Nephron progenitor cell (in vitro differentiated cells): ENCODE results near the gene NDUFS3.
A peak's percentile ranks its signal among the peaks of the same experiment; 100 is the strongest.

Experiments used
- DNase-seq: peaks from one replicate; pipeline ENCODE4 v3.0.0; 2021
- H3K27ac Mint-ChIP-seq: 2 replicates; pipeline ENCODE4 v1.8.0; 2021; ENCODE audit warnings: mild to moderate bottlenecking, moderate library complexity, mixed read lengths
- H3K27me3 Mint-ChIP-seq: 2 replicates; pipeline ENCODE4 v1.8.0; 2021; ENCODE audit warnings: mild to moderate bottlenecking, low read depth, mixed read lengths; ENCODE audit not compliant: poor library complexity
- H3K36me3 Mint-ChIP-seq: 2 replicates; pipeline ENCODE4 v1.8.0; 2021; ENCODE audit warnings: low read depth, mixed read lengths
- H3K4me1 Mint-ChIP-seq: 2 replicates; pipeline ENCODE4 v1.8.0; 2021; ENCODE audit warnings: mixed read lengths
- H3K4me3 Mint-ChIP-seq: 2 replicates; pipeline ENCODE4 v1.8.0; 2021; ENCODE audit warnings: mild to moderate bottlenecking, moderate library complexity, mixed read lengths
- H3K9me3 Mint-ChIP-seq: 2 replicates; pipeline ENCODE4 v1.8.0; 2021; ENCODE audit warnings: mild to moderate bottlenecking, moderate library complexity, mixed read lengths
- TF ChIP-seq, protein P1 (sequence below): fragments of 200-600 bp; sonication (generic); IDR thresholded peaks from 2 replicates; pipeline ENCODE4 v1.5.0; 2021; ENCODE audit warnings: antibody characterized with exemption

NDUFS3 gene

DNA sequence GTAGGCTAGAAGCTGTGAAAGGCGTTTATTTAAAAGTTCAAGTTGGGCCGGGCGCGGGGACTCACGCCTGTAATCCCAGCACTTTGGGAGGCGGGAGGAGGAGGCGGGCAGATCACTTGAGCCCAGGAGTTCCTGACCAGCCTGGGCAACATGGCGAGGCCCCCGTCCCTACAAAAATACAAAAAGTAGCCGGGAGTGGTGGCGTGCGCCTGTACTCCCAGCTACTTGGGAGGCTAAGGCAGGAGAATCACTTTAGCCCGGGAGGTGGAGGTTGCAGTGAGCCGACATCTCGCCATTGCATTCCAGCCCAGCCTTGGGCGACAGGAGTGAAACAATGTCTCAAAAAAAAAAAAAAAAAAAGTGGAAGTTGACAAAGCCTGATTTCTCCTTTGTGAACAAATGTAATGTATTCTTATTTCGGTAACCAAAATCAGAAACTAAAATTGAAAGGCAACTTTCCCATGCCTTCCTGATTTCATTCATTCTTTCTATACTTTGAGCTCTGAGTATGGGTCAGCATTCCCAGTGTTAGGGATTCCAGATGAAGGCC, 12.7 kb upstream of the NDUFS3 start:
- Mint-ChIP-seq H3K4me1 (peaks cover 14% of the 10 kb centered on the region), H3K4me3 (peak overlapping the region; percentile 85), H3K36me3 (peaks cover 10% of the 10 kb centered on the region), H3K27ac (no peak overlapping the region), H3K27me3 (no peaks in the 10 kb centered on the region), H3K9me3 (no peaks in the 10 kb centered on the region)
- no peak for DNase-seq
- TF ChIP-seq, protein P1, sequence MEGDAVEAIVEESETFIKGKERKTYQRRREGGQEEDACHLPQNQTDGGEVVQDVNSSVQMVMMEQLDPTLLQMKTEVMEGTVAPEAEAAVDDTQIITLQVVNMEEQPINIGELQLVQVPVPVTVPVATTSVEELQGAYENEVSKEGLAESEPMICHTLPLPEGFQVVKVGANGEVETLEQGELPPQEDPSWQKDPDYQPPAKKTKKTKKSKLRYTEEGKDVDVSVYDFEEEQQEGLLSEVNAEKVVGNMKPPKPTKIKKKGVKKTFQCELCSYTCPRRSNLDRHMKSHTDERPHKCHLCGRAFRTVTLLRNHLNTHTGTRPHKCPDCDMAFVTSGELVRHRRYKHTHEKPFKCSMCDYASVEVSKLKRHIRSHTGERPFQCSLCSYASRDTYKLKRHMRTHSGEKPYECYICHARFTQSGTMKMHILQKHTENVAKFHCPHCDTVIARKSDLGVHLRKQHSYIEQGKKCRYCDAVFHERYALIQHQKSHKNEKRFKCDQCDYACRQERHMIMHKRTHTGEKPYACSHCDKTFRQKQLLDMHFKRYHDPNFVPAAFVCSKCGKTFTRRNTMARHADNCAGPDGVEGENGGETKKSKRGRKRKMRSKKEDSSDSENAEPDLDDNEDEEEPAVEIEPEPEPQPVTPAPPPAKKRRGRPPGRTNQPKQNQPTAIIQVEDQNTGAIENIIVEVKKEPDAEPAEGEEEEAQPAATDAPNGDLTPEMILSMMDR = no peak

DNA sequence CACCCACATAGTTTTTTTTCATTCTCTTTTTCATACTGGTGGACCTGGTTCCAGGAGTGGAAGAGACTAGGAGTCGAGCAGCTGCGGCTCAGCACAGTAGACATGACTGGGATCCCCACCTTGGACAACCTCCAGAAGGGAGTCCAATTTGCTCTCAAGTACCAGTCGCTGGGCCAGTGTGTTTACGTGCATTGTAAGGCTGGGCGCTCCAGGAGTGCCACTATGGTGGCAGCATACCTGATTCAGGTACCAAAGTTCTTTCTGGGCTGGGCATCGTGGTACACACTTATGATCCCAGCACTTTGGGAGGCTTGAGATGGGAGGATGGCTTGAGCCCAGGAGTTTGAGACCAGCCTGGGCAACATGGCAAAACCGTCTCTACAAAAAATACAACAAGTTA, 9.2 kb upstream of the NDUFS3 start:
- peaks cover 14% of the 10 kb centered on the region for H3K4me1 Mint-ChIP-seq
- DNase-seq = no peak
- H3K27me3 Mint-ChIP-seq = no peaks in the 10 kb centered on the region
- no peak overlapping the region for H3K4me3 Mint-ChIP-seq
- no peak overlapping the region for H3K27ac Mint-ChIP-seq
- no peaks in the 10 kb centered on the region for H3K9me3 Mint-ChIP-seq
- TF ChIP-seq, protein P1 = no peak
- peaks cover 36% of the 10 kb centered on the region for H3K36me3 Mint-ChIP-seq

DNA sequence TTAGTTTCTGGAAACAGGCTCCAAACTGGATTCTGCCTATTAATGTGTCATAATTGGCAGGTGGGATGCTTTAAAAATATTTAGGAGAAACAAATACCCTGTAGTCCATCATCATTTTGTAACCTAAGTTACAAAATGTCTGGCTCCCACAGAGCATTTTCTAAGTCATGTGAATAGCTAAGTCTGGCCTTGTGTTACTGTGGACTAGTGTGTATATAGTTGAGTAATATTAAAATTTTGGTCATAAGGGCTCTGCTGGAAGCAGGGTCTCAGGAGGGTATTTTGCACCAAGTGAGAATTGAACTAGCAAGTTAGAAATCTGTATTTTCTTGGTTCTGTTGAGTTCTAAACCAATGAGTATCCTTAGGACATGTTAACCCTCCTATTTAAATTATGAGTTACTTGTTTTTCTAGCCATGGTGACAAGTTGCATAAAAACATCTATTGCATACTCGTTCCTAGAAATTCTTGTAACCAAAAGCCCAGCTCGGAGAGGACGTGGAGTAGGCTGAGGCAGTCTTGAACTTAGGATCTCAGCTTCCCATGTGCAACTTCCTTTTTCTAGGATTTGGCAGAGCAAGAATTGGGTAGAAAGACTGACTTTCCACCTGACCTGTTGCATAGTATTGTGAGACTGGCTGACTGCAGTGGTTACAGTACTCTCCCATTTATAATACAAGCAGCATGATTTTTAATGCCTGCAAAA, 8.1 kb upstream of the NDUFS3 start:
- H3K4me3 Mint-ChIP-seq = no peak overlapping the region
- no peaks in the 10 kb centered on the region for H3K9me3 Mint-ChIP-seq
- no peak overlapping the region for H3K27ac Mint-ChIP-seq
- no peaks in the 10 kb centered on the region for H3K27me3 Mint-ChIP-seq
- TF ChIP-seq, protein P1 = no peak
- peaks cover 48% of the 10 kb centered on the region for H3K36me3 Mint-ChIP-seq
- H3K4me1 Mint-ChIP-seq = peaks cover 10% of the 10 kb centered on the region
- DNase-seq = no peak

DNA sequence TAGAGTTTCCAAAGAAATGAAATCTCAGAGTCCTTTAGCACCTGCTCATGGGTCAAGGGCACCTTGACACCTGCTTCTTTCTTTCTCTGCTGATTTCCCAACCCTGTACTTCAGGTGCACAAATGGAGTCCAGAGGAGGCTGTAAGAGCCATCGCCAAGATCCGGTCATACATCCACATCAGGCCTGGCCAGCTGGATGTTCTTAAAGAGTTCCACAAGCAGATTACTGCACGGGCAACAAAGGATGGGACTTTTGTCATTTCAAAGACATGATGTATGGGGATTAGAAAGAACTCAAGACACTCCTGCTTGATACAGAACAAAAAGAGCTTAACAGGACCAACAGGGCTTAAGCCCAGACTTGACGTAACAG, 7.5 kb upstream of the NDUFS3 start:
- Mint-ChIP-seq H3K4me3 (no peak overlapping the region), H3K4me1 (peaks cover 5% of the 10 kb centered on the region), H3K27ac (peak overlapping the region; percentile 7), H3K36me3 (peaks cover 52% of the 10 kb centered on the region), H3K9me3 (no peaks in the 10 kb centered on the region), H3K27me3 (no peaks in the 10 kb centered on the region)
- no peak for DNase-seq
- TF ChIP-seq, protein P1 = no peak

DNA sequence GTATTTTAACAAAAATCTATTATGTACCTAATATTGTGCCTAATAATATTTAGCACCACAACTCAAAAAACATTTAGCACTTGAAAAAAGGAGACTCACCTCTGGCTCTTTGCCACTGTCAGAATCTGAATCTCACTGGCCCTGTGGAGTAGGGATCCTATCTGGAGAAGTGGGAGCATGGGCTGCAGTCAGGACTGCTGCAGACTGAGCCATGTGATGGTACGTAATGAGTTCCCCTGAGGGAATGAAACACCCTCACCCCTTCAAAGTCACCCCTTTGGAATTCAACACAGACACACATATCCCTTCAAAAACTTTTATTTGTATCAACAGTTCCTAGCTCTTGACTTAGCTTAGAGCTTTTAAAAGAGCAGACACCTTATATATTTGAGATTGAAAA, 7.0 kb upstream of the NDUFS3 start:
- no peak overlapping the region for H3K27ac Mint-ChIP-seq

More for the DNA sequence above, 7.0 kb upstream of the NDUFS3 start:
- TF ChIP-seq, protein P1 = no peak
- Mint-ChIP-seq H3K4me3 (no peak overlapping the region), H3K36me3 (peaks cover 55% of the 10 kb centered on the region), H3K9me3 (no peaks in the 10 kb centered on the region), H3K27me3 (no peaks in the 10 kb centered on the region), H3K4me1 (peaks cover 2% of the 10 kb centered on the region)
- no peak for DNase-seq
